ENCODE results near the gene TMEM38B.
A peak's percentile ranks its signal among the peaks of the same experiment; 100 is the strongest.
"Not testable (repeated sequence)": the region's sequence is repeated elsewhere in the genome, so short reads cannot be mapped to it uniquely, and the experiment has no call there.

Gene TMEM38B

GRCh38 chr9:105681724-105682123, 12.6 kb upstream of the TMEM38B start:
- DNase-seq: peak; percentile 18

- no peak for DNase-seq
Measured at GRCh38 chr9:105683688-105684275, 10.6 kb upstream of the TMEM38B start.

GRCh38 chr9:105686936-105687335, 7.4 kb upstream of the TMEM38B start:
- DNase-seq: no peak

GRCh38 chr9:105690742-105691141, 3.6 kb upstream of the TMEM38B start:
- DNase-seq: no peak

DNA sequence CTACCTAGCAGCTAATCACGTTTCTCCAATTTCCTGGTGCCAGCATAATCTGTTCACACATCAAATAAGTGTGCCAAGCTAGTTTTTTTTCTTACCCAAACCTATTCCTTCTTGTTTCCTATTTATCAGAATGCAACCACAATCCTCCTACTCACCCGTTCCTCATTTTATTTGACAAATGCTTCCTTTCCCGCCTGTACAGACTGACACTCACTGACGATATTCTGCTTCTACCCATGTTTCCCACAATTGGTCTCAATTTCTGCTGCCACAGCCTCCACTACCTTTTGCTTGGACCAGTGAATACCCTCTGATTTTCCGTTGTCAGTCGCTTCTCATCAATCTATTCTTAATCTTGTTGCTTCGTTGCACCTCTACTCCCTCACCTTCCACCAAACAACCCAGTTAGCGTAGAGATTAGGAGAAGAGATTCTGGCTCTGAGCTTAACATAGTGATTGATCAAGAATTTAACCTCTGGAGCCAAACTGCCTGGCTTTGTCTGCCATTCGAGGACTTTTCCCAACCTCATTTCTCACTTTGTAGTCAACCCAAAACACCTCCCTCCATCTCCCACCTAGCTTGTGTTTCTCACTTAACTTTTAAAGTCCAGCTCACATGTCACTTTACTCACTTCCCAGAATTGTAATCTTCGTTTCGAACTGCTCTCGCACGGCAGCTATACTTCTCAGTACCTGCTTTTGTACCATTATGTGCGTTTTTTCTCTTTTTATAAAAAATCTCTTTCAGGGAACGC, 729 bp upstream of the TMEM38B start:
- no peak for DNase-seq

GRCh38 chr9:105694848-105695581, 674 bp downstream of the TMEM38B start:
- DNase-seq: peak; percentile 12

DNA sequence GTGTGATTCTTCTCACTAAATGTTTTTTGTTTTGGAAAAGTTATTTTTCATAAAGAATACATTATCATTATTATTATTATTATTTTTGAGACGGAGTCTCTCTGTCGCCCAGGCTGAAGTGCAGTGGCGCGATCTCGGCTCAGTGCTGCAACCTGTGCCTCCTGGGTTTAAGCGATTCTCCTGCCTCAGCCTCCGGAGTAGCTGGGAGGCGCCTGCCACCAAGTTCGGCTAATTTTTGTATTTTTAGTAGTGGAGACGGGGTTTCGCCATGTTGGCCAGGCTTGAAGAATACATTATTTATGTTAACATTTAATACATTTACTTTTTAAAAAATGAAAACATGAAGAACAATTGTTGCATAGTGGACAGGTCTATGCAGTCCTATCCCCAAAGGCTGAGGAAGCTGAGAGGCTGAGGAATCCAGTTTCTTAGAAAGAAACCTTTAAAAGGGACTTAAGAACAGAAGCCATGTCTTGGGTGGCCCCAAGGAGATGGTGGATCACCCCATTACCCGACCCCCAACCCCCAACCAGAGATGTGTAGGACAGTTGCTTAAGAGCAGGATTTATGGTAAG, 2.0 kb downstream of the TMEM38B start:
- no peak for DNase-seq

DNA sequence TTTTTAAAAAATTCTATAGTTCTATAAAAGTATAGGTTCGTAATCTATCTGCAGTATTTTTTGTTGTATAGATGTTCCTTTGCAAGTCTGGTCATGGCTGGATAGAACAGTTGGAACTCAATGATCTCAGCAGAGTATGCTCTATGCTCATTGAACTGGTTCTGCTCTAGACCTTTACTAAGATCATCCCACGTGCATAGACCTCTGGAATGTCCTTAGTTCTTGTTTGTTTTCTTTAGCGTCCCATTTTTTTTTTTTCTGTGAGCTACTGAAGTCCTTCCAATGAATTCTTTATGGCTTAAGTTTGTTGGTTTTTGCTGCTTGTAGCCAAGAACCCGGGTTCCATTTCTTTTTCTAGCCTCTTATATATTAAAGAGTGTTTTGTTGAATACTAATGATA, 3.5 kb downstream of the TMEM38B start:
- no peak for DNase-seq

DNA sequence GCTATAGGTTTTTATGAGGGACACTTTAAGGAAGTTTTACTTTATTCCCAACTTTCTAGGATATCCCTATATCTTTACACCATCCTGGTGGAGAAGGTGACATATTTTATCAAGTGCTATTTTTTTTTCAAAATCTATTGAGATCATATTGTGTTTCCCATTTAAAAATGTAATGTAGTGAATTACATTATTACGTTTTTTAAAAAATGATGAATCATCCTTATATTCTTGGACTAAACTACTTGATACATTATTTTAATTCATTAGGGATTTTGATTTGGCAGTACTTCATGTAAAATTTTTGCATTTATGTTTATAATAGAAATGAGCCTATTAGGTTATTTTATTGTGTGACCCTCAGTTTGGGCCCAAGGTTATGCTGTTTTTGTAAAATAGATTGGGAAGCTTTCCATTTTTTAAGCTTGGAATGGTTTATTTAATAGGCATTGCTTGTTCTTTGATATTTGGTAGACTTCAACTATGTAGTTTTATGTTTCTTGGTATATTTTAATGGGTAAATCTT, 4.1 kb downstream of the TMEM38B start:
- DNase-seq: no peak

GRCh38 chr9:105700668-105701067, 6.3 kb downstream of the TMEM38B start:
- no peak for DNase-seq

DNA sequence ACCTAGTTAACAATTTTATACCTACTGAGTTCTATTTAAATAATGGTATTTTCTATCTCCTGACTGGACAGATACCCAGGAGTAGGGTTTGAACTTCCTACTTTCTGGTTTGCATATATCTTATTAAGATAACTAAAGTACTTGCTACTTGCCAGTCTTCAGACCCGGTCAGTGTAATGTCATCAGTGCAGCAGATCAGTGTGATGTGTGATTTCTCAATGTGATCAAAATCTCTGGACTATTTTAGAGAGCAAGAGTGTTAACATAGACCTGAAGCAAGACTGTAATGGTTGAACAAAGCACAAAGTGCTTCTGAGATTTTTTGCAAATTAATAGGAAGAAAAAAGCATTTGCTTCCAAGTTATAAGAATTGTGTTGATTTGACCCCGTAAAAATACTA, 6.8 kb downstream of the TMEM38B start:
- DNase-seq: no peak

- no peak for DNase-seq
Measured at GRCh38 chr9:105702207-105702606, 7.9 kb downstream of the TMEM38B start.

DNA sequence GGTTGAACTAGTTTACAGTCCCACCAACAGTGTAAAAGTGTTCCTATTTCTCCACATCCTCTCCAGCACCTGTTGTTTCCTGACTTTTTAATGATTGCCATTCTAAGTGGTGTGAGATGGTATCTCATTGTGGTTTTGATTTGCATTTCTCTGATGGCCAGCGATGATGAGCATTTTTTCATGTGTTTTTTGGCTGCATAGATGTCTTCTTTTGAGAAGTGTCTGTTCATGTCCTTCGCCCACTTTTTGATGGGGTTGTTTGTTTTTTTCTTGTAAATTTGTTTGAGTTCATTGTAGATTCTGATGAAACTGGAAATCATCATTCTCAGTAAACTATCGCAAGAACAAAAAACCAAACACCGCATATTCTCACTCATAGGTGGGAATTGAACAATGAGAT, 9.3 kb downstream of the TMEM38B start:
- DNase-seq: not testable (repeated sequence)

- no peak for DNase-seq
Measured at GRCh38 chr9:105706156-105706555, 11.8 kb downstream of the TMEM38B start.

DNA sequence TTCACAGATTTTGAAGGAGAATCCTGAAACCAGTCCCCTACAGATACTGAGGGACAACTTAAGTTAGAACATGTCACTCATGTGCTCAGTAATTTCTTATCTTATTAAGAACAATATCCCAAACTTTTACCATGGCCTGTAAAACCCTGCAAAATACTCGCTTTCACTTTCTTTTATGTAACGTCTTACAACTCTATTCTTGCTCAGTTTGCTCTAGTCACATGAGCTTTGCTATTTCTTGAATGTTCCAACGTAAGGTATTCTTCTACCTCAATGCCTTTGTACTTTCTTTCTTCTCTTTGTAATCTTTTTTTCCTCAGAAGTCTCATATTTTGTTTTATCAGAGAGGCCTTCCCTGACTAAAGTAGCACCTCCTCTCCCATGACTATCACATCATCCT, 14.1 kb downstream of the TMEM38B start:
- DNase-seq: no peak

DNA sequence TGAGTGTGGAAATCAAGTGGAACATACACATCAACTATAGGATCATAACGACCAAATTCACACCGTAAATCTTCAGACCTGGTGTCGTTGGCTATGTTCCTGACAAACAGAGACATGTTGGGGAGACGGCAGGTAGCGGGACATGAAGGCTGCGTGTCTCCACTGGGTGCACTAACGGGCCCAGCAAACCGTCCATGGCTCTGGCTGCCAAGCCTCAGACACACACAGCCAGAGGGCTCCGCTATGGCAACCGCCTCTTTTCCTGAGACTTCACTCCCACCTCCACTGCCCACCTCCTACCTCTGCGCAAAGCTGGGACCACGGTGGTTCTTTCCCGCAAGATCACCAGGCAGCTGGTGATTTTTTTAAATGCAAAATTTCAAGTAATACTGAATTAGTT, 16.3 kb downstream of the TMEM38B start:
- DNase-seq: no peak

DNA sequence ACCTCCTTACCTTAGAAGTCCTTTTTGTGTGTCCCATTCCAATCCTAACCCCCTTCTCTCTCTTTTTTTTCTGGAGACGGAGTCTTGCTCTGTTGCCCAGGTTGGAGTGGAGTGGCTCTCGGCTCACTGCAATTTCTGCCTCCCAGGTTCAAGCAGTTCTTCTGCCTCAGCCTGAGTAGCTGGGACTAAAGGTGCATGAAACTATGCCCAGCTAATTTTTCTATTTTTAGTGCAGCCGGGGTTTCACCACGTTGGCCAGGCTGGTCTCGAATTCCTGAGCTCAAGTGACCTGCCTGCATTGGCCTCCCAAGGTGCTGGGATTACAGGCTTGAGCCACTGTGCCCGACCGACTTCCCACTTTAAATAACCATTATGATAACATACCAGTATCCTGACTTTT, 17.5 kb downstream of the TMEM38B start:
- DNase-seq: no peak

DNA sequence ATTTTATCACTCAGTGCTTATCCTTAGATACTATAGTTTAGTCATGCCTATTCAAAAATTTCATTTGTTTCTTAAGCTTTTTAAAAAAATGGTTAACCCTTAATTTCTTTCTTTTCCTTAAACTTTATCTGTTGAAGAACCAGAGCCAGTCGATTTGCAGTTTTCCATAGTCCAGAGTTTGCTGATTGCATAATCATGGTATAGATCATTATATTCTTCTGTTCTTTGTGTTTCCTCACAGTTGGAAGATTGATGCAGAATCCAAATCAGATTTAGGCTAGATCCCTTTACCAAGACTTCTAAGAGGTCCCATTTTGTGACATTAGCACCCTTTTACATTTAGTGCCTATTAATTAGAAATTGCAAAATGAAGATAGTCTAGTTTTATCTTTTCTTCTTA, 18.0 kb downstream of the TMEM38B start:
- no peak for DNase-seq

DNA sequence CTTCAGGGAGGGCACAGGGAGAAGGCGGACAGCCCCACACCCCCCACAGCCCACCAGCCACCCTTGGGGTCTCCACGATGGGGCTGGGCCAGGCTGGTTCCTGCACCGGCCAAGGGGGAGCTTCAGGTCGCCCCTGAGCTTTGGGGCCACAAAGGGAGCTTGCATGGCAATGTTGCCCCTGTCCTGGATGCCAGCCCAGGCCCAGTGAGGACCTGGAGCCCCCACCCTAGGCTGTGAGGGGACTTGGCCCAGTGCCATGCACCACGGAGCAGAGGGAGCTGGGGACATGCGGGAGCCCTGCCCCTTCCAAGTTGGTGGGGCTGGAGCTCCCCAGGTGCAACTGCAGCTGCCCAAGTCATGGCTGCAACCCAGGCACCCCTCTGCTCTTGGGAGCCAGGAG, 18.4 kb downstream of the TMEM38B start:
- DNase-seq: no peak

- no peak for DNase-seq
Measured at GRCh38 chr9:105713260-105714019, 19.1 kb downstream of the TMEM38B start.

- no peak for DNase-seq
Measured at GRCh38 chr9:105714020-105714331, 19.6 kb downstream of the TMEM38B start.

GRCh38 chr9:105716146-105716545, 21.8 kb downstream of the TMEM38B start:
- DNase-seq: no peak

GRCh38 chr9:105722099-105722498, 27.8 kb downstream of the TMEM38B start:
- no peak for DNase-seq

Measured in amniotic stem cell (primary cell).